Measurements from ENCODE around the gene AP5B1. TPM values are rescaled to one million over a fixed set of nuclear protein-coding genes. Genes with fewer than 3 reads are reported as not detected.
A peak's percentile ranks its signal among the peaks of the same experiment; 100 is the strongest.

The AP5B1 gene
- total RNA-seq, 2 experiments from 2014 or later = 17.4 to 20.2 TPM

DNA sequence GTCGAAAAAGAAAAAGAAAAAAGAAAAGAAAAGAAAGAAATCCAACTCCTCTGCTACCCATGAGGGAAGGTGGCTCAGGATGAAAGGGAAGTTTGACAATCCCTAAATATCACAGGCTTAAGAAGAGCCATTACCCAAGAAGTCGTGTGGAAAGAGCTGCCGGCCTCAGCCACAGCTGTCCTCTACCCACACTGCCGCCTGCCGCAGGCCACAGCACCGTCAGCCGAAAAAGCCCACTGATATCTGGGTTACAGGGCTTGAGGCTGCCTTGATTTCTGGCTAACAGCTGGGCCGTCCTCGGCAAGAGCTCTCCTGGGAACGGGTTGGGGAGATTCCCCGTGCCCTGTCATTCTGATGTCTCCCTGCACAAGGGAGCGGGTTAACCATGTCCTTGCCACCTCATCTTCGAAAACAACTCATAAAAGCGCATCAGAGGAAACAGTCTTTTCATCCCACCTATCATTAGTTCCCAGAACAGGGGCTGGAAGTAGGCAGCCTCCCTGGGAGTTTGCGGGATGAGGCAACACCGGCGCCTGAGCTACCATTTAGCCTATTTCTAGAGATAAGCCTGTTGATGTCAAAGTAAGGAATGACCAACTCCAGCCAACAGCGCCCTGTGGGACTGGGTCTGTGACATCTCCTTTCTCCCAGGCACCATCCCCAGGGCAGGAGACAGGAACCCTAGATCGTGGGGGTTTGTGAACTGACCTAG is 31.1 kb upstream of the AP5B1 start:
- Mint-ChIP-seq H3K4me1 (peaks cover 9% of the 10 kb centered on the region), H3K36me3 (ENCODE audit: low read depth) (no peaks in the 10 kb centered on the region), H3K27me3 (peaks cover 6% of the 10 kb centered on the region), H3K9me3 (no peaks in the 10 kb centered on the region), H3K27ac (no peak overlapping the region), H3K4me3 (no peak overlapping the region)
- ChIA-PET CTCF (interaction anchor here (1.2 to 1.8 kb wide), 5 partner anchors 20 to 106 kb away, joined by 4 to 15 read pairs (median 8); partner anchors contain the start of genes AP5B1, FIBP and KAT5), POLR2A (no interaction called here)
- no peak for DNase-seq

DNA sequence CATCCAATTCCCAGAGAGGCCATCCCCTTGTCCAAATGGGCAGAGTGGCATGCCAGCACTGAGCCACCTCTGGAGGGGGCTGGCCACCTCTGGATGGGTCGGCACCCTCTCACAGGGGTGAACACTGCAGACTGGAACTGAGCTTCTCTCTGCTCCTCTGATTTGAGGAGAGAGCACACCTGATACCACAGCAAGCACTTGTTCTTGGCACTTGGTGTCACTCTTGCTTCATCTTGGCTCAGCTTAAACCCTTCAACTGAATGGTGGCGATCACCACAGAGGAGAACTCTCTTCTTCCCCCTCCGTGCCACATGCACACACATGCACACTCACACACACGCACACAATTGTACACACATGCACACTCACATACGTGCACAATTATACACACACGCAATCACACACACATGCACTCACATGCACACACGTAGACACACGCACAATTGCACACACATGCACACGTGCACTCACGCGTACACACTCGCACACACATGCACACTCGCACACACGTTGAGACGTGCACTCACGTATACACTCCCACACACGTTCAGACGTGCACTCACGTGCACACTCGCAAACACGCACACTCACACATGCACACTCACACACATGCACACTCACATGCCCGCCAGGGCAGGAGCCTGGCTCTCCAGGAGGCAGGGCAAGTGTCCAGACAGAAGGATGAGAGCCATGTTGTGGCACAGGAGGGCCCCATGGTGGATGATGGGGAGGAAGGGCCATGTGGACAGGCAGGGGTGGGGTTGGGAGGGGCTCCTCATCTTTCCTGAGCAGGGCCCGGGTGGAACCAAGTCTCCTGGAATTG is 29.5 kb upstream of the AP5B1 start:
- no peak overlapping the region for H3K27ac Mint-ChIP-seq
- no peak overlapping the region for H3K4me3 Mint-ChIP-seq
- peaks cover 9% of the 10 kb centered on the region for H3K27me3 Mint-ChIP-seq
- ChIA-PET POLR2A (no interaction called here), CTCF (interaction anchor here (0.8 to 1.3 kb wide), 3 partner anchors 12 to 98 kb away, joined by 3 to 4 read pairs (median 3); partner anchors contain the start of gene KAT5)
- peaks cover 3% of the 10 kb centered on the region for H3K4me1 Mint-ChIP-seq
- no peaks in the 10 kb centered on the region for H3K36me3 Mint-ChIP-seq (ENCODE audit: low read depth)
- peak; percentile 27 for DNase-seq
- H3K9me3 Mint-ChIP-seq = no peaks in the 10 kb centered on the region

DNA sequence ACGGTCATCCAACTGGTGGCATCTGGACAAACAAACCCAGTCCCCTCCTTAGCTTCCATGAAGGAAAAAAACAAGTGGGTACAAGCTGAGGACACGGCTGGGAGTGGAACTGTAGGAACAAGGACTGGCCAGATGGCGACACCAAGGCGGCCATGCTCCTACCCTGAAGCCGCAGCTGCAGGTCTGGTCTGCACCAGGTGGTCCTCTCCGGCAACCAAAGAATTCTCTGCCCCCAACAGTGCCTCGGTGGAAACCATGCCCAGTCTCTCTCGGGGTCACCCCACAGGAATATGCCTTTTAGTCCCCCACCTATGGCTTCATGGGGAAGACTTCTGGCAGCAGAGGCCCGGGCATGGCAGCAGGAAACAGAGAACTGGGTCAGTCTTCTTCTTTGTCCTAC is 28.7 kb upstream of the AP5B1 start:
- Mint-ChIP-seq H3K27me3 (peaks cover 10% of the 10 kb centered on the region), H3K36me3 (ENCODE audit: low read depth) (no peaks in the 10 kb centered on the region), H3K4me1 (peaks cover 3% of the 10 kb centered on the region), H3K4me3 (no peak overlapping the region), H3K9me3 (no peaks in the 10 kb centered on the region), H3K27ac (no peak overlapping the region)
- ChIA-PET CTCF (interaction anchor here (0.6 to 1.9 kb wide), 5 partner anchors 9 to 98 kb away, joined by 3 to 8 read pairs (median 3); partner anchors contain the start of gene KAT5), POLR2A (no interaction called here)
- no peak for DNase-seq

DNA sequence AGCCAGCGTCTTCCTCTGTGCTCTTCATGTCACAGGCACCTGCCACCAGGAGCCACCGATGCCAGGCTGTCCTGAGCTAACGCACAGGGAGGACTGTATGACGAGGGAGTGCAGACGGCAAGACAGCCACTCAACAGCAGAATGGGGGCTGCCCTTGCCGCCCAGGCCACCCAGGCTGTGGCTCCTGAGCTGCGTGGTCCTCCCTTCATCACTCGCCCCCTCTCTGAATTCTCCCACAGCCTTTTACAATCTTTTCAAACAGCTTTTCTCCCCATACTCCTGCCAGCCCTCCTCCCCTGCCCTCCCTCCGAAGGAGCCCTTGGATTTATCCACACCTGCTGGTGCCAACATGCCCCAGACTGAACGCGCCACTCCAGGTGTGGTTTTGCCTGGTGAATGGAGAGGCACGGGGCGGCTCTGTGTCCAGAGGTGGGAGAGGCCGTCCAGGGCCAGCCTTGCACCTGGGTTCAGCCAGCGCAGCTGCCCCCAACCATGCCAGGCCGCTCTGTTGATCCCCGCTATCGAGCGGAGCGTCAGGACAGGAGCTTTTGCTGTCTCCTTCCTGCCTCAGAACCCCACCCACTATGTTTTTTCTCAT is 28.1 kb upstream of the AP5B1 start:
- ChIA-PET POLR2A (no interaction called here), CTCF (interaction anchor here (0.5 to 1.9 kb wide), 7 partner anchors 10 to 141 kb away, joined by 3 to 8 read pairs (median 3); partner anchors contain the start of gene KAT5)
- Mint-ChIP-seq H3K4me3 (no peak overlapping the region), H3K9me3 (no peaks in the 10 kb centered on the region), H3K27ac (no peak overlapping the region), H3K4me1 (peaks cover 3% of the 10 kb centered on the region), H3K36me3 (ENCODE audit: low read depth) (no peaks in the 10 kb centered on the region), H3K27me3 (peaks cover 9% of the 10 kb centered on the region)
- DNase-seq = no peak

DNA sequence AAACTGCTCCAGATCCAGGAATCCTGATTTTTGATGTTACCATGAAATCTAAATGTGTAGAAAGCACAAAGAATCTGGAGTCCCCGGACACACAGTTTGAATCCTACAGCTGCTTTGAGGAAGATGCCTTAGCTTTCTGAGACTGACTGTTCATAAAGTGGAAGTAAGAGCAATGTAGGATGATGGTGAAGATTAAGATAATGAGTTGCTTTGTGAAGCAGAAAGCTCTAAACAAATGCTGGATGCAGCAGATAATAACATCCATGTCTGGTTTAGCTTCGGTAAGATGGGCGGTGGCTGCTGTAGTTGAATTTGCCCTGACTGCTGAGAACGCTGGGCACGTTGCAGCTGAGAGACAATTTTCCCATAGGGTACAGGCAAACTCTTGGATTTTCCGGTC is 26.2 kb upstream of the AP5B1 start:
- Mint-ChIP-seq H3K4me3 (no peak overlapping the region), H3K9me3 (no peaks in the 10 kb centered on the region), H3K4me1 (peaks cover 3% of the 10 kb centered on the region), H3K36me3 (ENCODE audit: low read depth) (no peaks in the 10 kb centered on the region), H3K27me3 (peaks cover 17% of the 10 kb centered on the region), H3K27ac (no peak overlapping the region)
- CTCF ChIA-PET = interaction anchor here (1.1 to 1.2 kb wide), 2 partner anchors 37 to 95 kb away, joined by 3 to 4 read pairs; partner anchors contain the start of gene KAT5
- POLR2A ChIA-PET = interaction anchor here (0.7 kb wide), 1 partner anchor 217 kb away, joined by 3 read pairs; no protein-coding TSS in a partner anchor
- no peak for DNase-seq

GRCh38 chr11:65803797-65804492 is 23.2 kb upstream of the AP5B1 start:
- Mint-ChIP-seq H3K36me3 (ENCODE audit: low read depth) (no peaks in the 10 kb centered on the region), H3K9me3 (no peaks in the 10 kb centered on the region), H3K4me1 (peaks cover 2% of the 10 kb centered on the region), H3K27me3 (peaks cover 23% of the 10 kb centered on the region), H3K4me3 (no peak overlapping the region), H3K27ac (no peak overlapping the region)
- no peak for DNase-seq
- CTCF ChIA-PET = interaction anchor here (0.6 to 3.9 kb wide), 3 partner anchors 24 to 446 kb away, joined by 3 to 19 read pairs (median 3); partner anchors contain the start of gene AP5B1
- POLR2A ChIA-PET = no interaction called here

DNA sequence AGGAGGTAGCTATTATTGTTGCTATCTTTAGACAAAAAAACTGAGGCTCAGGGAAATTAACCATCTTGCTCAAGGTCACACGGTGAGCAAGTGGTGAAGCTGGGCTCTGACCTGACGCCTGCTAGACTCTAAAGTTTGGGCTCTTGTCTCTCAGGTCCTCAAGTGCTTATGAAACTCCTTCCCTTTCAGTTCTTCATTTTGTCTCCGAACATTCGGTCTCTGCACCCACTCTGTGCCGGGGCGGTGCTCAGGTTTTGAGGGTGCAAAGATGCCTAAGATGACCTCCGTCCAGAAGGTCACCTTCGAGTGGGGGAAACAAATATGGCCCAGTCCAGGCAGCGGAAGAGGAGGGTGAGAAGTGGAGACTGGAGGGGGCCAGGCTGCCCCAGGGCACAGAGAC is 22.1 kb upstream of the AP5B1 start:
- Mint-ChIP-seq H3K36me3 (ENCODE audit: low read depth) (no peaks in the 10 kb centered on the region), H3K27ac (no peak overlapping the region), H3K9me3 (no peaks in the 10 kb centered on the region), H3K4me3 (no peak overlapping the region), H3K4me1 (peaks cover 5% of the 10 kb centered on the region), H3K27me3 (peaks cover 26% of the 10 kb centered on the region)
- ChIA-PET POLR2A (no interaction called here), CTCF (interaction anchor here (0.9 to 3.9 kb wide), 4 partner anchors 14 to 96 kb away, joined by 3 to 19 read pairs (median 4); partner anchors contain the start of gene AP5B1)
- no peak for DNase-seq

DNA sequence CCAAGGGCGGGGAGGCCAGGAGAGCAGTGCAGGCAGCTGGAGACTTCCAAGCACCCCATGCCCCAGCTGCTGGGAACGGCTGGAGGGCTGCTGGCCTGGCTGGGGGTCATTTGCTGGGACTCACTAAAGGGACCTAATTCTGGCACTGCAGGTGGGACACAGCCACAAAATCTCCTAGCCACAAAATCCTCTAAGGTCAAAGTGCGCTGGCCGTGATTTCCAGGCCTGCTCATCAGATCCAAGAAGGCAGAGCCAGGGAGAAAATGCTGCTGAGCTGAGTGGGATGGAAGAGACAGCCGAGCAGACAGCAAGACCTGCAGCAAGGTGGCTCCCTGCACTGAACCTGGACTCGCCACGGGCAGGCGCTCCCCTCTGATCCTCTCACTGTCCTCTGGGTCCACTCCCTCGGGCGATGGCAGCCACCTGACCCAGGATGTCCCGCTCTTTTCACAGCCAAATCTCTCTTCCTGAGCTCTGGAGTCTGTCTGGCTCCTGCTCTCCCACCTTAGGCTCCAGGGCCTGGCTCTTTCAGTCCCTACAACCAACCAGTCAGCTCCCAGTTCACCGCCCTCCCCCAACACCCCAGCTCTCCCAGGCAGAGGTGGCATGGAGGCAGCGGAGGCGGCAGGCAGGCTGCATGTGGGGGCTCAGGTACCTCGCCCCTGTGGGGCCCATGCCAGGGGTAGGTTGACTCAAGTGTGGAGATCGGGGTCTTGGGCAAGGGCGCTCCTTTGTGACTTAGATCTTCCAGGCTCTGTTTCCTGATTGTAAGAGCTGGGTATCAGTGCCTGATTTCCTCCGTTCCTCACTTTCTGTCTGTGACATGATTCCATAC is 20.6 kb upstream of the AP5B1 start:
- no peak overlapping the region for H3K4me3 Mint-ChIP-seq
- peaks cover 5% of the 10 kb centered on the region for H3K4me1 Mint-ChIP-seq
- ChIA-PET CTCF (interaction anchor here (1.0 to 3.9 kb wide), 3 partner anchors 16 to 32 kb away, joined by 3 to 19 read pairs (median 5); partner anchors contain the start of gene AP5B1), POLR2A (no interaction called here)
- no peaks in the 10 kb centered on the region for H3K36me3 Mint-ChIP-seq (ENCODE audit: low read depth)
- DNase-seq = no peak
- H3K27ac Mint-ChIP-seq = no peak overlapping the region
- H3K27me3 Mint-ChIP-seq = peaks cover 24% of the 10 kb centered on the region
- H3K9me3 Mint-ChIP-seq = no peaks in the 10 kb centered on the region

- Mint-ChIP-seq H3K27ac (no peak overlapping the region), H3K27me3 (peaks cover 22% of the 10 kb centered on the region), H3K4me1 (peaks cover 7% of the 10 kb centered on the region), H3K9me3 (no peaks in the 10 kb centered on the region), H3K4me3 (no peak overlapping the region), H3K36me3 (ENCODE audit: low read depth) (no peaks in the 10 kb centered on the region)
- POLR2A ChIA-PET = no interaction called here
- DNase-seq = no peak
- CTCF ChIA-PET = interaction anchor here (0.8 to 4.7 kb wide), 5 partner anchors 11 to 207 kb away, joined by 3 to 17 read pairs (median 5); partner anchors contain the start of gene KAT5
Observed at GRCh38 chr11:65798882-65799281, 18.1 kb upstream of the AP5B1 start.

- no peaks in the 10 kb centered on the region for H3K36me3 Mint-ChIP-seq (ENCODE audit: low read depth)
- peaks cover 7% of the 10 kb centered on the region for H3K4me1 Mint-ChIP-seq
- H3K4me3 Mint-ChIP-seq = no peak overlapping the region
- no peak for DNase-seq
- H3K27me3 Mint-ChIP-seq = peaks cover 13% of the 10 kb centered on the region
- H3K27ac Mint-ChIP-seq = no peak overlapping the region
- H3K9me3 Mint-ChIP-seq = no peaks in the 10 kb centered on the region
- ChIA-PET POLR2A (no interaction called here), CTCF (interaction anchor here (0.6 to 4.7 kb wide), 6 partner anchors 12 to 228 kb away, joined by 3 to 17 read pairs (median 4); partner anchors contain the start of genes KAT5 and ZNRD2)
Observed at GRCh38 chr11:65797711-65798110, 16.9 kb upstream of the AP5B1 start.

GRCh38 chr11:65796726-65797601 is 16.2 kb upstream of the AP5B1 start:
- Mint-ChIP-seq H3K9me3 (no peaks in the 10 kb centered on the region), H3K4me3 (no peak overlapping the region), H3K36me3 (ENCODE audit: low read depth) (no peaks in the 10 kb centered on the region), H3K27me3 (peaks cover 11% of the 10 kb centered on the region), H3K27ac (no peak overlapping the region), H3K4me1 (peaks cover 7% of the 10 kb centered on the region)
- POLR2A ChIA-PET = no interaction called here
- no peak for DNase-seq
- CTCF ChIA-PET = interaction anchor here (0.6 to 4.7 kb wide), 5 partner anchors 17 to 227 kb away, joined by 3 to 17 read pairs (median 5); partner anchors contain the start of genes KAT5 and ZNRD2

Data from activated CD4-positive, alpha-beta T cell treated with anti-CD3 and anti-CD28 coated beads, Interleukin-2, amount 10 ng/mL, durations not matched to agents 7 days and 5 days (primary cell).